Thyroid gland (tissue), 4 donors: ENCODE data around the gene VOPP1.

Experiments used
- POLR2A ChIP-seq, 2 donors: fragments of 450-650 bp; IDR thresholded peaks; one replicate each; pipeline ENCODE4 v1.6.1; 2017; ENCODE audit warnings: antibody characterized with exemption in 2 of 2, mild to moderate bottlenecking in 2 of 2, moderate library complexity in 1 of 2
- TF ChIP-seq, protein P1 (sequence below), 6 experiments: fragments of 200-600 bp in 3 of 6; fragments of 450-650 bp in 3 of 6; sonication (generic) in 3 of 6; IDR thresholded peaks; one replicate each; pipeline ENCODE4 v1.5.1; 2016 to 2019; ENCODE audit warnings: antibody characterized with exemption in 6 of 6, mild to moderate bottlenecking in 2 of 6, inconsistent platforms in 1 of 6, moderate library complexity in 1 of 6

DNA sequence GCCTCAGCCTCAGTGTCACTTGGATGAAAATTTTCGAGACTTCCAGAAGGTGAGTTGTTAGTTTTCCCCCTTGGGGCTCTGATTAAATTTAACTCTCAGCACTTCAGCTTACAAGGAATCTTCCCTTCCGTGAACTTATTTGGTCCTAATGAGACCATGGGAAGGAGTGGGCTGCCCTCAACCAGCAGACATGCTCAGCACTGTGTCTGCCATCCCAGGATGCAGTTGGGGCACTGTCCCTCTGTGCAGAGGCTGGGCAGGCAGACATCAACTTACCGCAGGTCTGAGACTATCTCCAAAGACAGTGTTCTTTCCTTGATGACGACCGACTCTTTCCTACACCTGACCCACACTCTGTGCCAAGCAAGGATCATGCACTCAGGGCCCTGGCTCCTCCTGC is 36.7 kb downstream of the VOPP1 start:
- TF ChIP-seq, protein P1, sequence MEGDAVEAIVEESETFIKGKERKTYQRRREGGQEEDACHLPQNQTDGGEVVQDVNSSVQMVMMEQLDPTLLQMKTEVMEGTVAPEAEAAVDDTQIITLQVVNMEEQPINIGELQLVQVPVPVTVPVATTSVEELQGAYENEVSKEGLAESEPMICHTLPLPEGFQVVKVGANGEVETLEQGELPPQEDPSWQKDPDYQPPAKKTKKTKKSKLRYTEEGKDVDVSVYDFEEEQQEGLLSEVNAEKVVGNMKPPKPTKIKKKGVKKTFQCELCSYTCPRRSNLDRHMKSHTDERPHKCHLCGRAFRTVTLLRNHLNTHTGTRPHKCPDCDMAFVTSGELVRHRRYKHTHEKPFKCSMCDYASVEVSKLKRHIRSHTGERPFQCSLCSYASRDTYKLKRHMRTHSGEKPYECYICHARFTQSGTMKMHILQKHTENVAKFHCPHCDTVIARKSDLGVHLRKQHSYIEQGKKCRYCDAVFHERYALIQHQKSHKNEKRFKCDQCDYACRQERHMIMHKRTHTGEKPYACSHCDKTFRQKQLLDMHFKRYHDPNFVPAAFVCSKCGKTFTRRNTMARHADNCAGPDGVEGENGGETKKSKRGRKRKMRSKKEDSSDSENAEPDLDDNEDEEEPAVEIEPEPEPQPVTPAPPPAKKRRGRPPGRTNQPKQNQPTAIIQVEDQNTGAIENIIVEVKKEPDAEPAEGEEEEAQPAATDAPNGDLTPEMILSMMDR (IDR thresholded peaks at IDR 0.05) = no peak
- no peak for TF ChIP-seq POLR2A (IDR thresholded peaks at IDR 0.05)
